ENCODE measurements around the gene TAPT1.

TAPT1 gene

DNA sequence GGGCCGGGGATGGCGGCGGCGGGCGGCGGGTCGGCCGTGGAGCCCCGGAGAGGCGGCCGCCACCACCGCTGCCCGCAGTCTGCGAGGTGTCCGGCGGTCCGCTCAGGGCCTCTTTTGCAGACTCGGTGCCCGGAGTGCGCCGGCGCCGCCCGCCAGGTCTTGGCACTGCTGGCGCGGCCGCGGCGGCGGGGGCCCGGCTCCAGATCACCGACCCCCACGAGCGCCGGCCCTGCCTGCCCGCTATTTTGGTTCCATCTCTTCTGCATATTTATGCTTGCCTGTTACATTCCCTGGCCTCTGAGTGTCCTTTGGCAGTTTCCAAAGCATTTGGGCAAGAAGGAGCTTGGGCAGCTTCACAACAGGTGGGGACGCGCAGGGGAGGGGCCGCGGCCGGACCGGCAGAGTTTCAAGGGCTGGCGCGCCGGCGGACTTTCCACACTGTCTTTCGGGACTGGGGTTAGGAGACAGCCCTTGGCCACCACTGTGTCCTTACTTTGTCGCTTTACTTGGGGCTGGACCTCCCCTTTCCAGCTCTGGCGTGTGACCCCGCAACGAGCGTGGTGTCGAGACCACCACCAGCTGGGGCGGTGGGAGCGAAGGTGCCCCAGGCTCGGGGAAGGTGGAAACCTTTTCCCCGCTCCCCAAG, 668 bp upstream of the TAPT1 start:
- Histone ChIP-seq H3K4me3 (ENCODE audit: low read depth, low read length) (peak overlapping the region; percentile 78), H3K27ac (peak overlapping the region; percentile 74), H3K27me3 (replicated peaks) (no peaks in the 10 kb centered on the region), H3K36me3 (replicated peaks) (no peaks in the 10 kb centered on the region)
- in situ Hi-C loops (cut with HindIII; ENCODE audit: low pct_ligation_motif_present, low sequenced_read_pairs), result no loop called here
- TF ChIP-seq, protein P1, sequence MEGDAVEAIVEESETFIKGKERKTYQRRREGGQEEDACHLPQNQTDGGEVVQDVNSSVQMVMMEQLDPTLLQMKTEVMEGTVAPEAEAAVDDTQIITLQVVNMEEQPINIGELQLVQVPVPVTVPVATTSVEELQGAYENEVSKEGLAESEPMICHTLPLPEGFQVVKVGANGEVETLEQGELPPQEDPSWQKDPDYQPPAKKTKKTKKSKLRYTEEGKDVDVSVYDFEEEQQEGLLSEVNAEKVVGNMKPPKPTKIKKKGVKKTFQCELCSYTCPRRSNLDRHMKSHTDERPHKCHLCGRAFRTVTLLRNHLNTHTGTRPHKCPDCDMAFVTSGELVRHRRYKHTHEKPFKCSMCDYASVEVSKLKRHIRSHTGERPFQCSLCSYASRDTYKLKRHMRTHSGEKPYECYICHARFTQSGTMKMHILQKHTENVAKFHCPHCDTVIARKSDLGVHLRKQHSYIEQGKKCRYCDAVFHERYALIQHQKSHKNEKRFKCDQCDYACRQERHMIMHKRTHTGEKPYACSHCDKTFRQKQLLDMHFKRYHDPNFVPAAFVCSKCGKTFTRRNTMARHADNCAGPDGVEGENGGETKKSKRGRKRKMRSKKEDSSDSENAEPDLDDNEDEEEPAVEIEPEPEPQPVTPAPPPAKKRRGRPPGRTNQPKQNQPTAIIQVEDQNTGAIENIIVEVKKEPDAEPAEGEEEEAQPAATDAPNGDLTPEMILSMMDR (IDR thresholded peaks at IDR 0.05; ENCODE audit: low read depth, low read length, missing control alignments), result no peak
- peak; percentile 7 for DNase-seq

DNA sequence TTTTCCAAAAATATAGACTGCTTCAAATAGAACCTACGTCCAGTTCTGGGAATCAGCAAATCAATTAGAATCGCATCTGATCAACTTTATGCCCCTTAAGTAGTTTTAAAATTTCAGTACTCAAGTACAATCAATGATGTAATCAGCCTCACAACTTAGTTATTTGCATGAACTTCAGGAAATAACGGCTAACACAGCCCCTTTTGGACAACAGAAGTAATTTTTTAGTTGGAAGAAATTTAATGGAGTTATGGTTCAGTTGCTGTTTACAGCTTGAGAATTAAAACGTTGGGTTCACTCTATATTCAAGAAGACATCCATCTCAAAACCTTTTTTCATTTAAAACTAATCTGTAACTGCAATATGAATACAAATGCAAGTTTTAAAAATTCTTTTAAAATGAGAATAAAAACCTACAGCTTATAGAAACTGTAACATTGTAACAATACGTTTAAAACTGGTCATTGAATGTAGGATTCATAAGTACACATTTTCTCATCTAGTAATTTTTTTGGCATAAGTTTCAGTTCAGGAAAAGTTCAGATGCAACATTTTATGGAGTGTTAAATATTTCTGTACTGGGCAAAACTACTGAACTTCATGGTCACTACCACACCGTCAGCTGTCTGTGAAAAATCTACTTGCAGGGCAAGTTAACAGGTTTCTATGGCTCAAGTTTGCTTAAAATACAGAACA, 956 bp downstream of the TAPT1 start:
- Histone ChIP-seq H3K4me3 (ENCODE audit: low read depth, low read length) (peak overlapping the region; percentile 78), H3K27me3 (replicated peaks) (no peaks in the 10 kb centered on the region), H3K36me3 (replicated peaks) (no peaks in the 10 kb centered on the region), H3K27ac (peak overlapping the region; percentile 17)
- no peak for DNase-seq
- in situ Hi-C loops (cut with HindIII; ENCODE audit: low pct_ligation_motif_present, low sequenced_read_pairs), result no loop called here
- TF ChIP-seq, protein P1 (IDR thresholded peaks at IDR 0.05; ENCODE audit: low read depth, low read length, missing control alignments), result no peak

DNA sequence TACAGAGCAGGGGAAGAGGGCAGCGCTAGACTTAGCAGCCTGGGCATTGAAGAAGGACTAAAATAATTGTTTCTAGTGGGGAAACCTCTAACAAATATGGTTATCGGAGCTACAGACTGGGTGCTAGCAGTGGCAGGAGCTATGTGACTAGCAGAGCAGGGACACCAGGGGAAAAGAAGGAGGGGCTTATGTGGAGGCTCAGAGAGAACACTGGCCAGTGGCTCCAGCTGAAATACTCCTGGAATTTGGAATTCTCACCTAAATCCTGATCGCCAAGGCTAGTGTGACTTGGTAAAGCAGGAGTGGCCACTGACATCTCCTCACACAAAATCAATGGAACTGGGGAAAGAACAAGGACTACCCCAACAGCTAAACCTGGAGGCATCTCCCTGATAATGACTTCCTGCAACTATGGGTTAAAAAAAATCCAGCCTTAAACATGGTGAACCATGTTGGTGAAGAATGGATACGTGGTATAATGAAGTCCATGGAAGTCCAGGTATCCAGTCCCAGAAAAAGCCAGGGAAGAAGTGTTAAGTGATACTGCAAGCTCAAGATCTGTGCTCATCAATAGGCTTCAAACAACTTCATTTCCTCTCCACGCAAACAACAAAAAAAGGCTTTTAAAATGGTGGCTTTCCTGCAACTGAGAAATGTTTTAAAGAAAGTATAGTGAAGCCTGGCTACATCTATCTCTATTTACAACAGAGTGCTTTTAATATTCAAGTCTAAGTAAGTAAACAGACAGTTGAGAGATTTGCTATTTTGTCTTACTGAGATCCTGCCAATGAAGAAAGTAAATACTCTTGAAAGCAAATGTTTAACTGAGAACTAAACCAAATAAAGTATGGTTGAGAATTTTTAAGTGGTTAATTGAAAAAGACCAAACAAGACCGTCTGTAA, 1.8 kb downstream of the TAPT1 start:
- no peaks in the 10 kb centered on the region for H3K27me3 ChIP-seq (replicated peaks)
- in situ Hi-C loops (cut with HindIII; ENCODE audit: low pct_ligation_motif_present, low sequenced_read_pairs), result no loop called here
- no peak for DNase-seq
- TF ChIP-seq, protein P1 (IDR thresholded peaks at IDR 0.05; ENCODE audit: low read depth, low read length, missing control alignments), result no peak
- no peak overlapping the region for H3K27ac ChIP-seq
- no peaks in the 10 kb centered on the region for H3K36me3 ChIP-seq (replicated peaks)
- H3K4me3 ChIP-seq (ENCODE audit: low read depth, low read length), result no peak overlapping the region

DNA sequence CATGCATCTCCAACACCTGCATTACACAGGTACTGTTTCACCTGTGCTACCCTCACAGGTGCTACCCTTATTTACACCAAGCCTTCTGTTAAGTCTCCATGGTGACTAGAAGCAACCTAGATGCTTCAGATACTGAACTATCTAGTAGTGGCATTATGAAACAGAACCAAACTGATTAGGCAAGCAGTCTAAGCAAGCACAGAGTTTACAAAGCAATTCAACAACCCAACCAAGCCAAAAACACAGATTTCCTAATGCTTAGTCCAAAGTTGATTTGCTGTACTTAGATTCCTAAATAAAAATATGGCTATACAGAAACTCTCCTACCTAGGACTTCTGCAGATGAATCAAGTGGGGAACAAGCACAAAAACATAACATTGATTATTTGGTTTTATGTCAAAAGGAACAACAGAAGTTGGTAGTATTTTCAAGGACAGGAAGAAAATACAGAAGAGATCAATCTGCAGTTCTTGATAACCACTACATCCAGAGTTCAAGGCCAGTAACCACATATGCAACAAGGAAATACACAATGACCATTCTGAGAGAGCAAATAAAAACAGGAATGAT, 3.2 kb downstream of the TAPT1 start:
- H3K36me3 ChIP-seq (replicated peaks), result no peaks in the 10 kb centered on the region
- H3K27me3 ChIP-seq (replicated peaks), result no peaks in the 10 kb centered on the region
- TF ChIP-seq, protein P1 (IDR thresholded peaks at IDR 0.05; ENCODE audit: low read depth, low read length, missing control alignments), result no peak
- no peak for DNase-seq
- in situ Hi-C loops (cut with HindIII; ENCODE audit: low pct_ligation_motif_present, low sequenced_read_pairs), result no loop called here
- H3K4me3 ChIP-seq (ENCODE audit: low read depth, low read length), result no peak overlapping the region
- H3K27ac ChIP-seq, result no peak overlapping the region

DNA sequence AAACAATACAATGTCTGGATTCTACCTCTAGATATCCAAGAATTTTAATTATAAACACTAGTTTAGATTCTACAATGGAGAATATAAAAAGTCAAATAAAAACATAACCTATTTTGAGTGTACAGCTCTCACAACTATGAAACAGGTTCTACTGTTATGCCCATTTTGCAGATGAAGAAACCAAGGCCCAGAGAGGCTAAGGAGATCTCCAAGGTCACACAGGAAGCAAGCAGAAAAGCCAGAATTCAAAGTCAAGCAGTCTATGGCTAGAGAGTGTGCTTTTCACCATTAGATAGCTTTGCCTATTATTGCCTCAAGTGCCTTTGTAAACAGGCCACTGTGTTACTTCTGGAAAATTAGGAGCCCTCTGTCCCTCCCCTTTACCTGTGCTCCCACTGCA, 7.3 kb downstream of the TAPT1 start:
- no peaks in the 10 kb centered on the region for H3K27me3 ChIP-seq (replicated peaks)
- DNase-seq, result no peak
- H3K36me3 ChIP-seq (replicated peaks), result no peaks in the 10 kb centered on the region
- no peak overlapping the region for H3K4me3 ChIP-seq (ENCODE audit: low read depth, low read length)
- TF ChIP-seq, protein P1 (IDR thresholded peaks at IDR 0.05; ENCODE audit: low read depth, low read length, missing control alignments), result no peak
- H3K27ac ChIP-seq, result no peak overlapping the region
- in situ Hi-C loops (cut with HindIII; ENCODE audit: low pct_ligation_motif_present, low sequenced_read_pairs), result no loop called here
